HUES48 (cell line): ENCODE data around the gene SOCS7.

ENCODE experiments used
- H3K27ac ChIP-seq: one replicate; pipeline ENCODE4 v1.7.0; 2013; ENCODE audit warnings: low read depth, low read length, inconsistent platforms
- H3K27me3 ChIP-seq: 2 replicates; pipeline ENCODE4 v1.6.1; 2013; ENCODE audit warnings: mild to moderate bottlenecking, low read length; ENCODE audit not compliant: control insufficient read depth, insufficient read depth
- H3K36me3 ChIP-seq: 2 replicates; pipeline ENCODE4 v1.6.1; 2013; ENCODE audit warnings: low read length; ENCODE audit not compliant: control insufficient read depth, insufficient read depth
- H3K4me1 ChIP-seq: 2 replicates; pipeline ENCODE4 v1.6.1; 2013; ENCODE audit warnings: mild to moderate bottlenecking, low read length; ENCODE audit not compliant: control insufficient read depth, insufficient read depth
- H3K4me3 ChIP-seq: 2 replicates; pipeline ENCODE4 v1.5.1; 2013; ENCODE audit warnings: mild to moderate bottlenecking, low read depth, low read length
- H3K9ac ChIP-seq: 2 replicates; pipeline ENCODE4 v1.6.1; 2013; ENCODE audit warnings: mild to moderate bottlenecking, low read depth, low read length, moderate library complexity
- H3K9me3 ChIP-seq: 2 replicates; pipeline ENCODE4 v1.6.1; 2013; ENCODE audit warnings: low read length; ENCODE audit not compliant: control insufficient read depth, insufficient read depth

SOCS7 gene

GRCh38 chr17:38379448-38379847 is 27.8 kb downstream of the SOCS7 start:
- no peak overlapping the region for H3K4me3 ChIP-seq
- no peaks in the 10 kb centered on the region for H3K9me3 ChIP-seq
- H3K36me3 ChIP-seq: peaks cover 42% of the 10 kb centered on the region

GRCh38 chr17:38395090-38395489 is 43.4 kb downstream of the SOCS7 start:
- no peaks in the 10 kb centered on the region for H3K9me3 ChIP-seq
- H3K4me3 ChIP-seq: no peak overlapping the region
- H3K27ac ChIP-seq: no peak overlapping the region
- no peaks in the 10 kb centered on the region for H3K4me1 ChIP-seq
- H3K9ac ChIP-seq: no peak overlapping the region
- H3K27me3 ChIP-seq: no peaks in the 10 kb centered on the region
- H3K36me3 ChIP-seq: peaks cover 47% of the 10 kb centered on the region

More at GRCh38 chr17:38379448-38379847, 27.8 kb downstream of the SOCS7 start:
- Histone ChIP-seq H3K27me3 (no peaks in the 10 kb centered on the region), H3K27ac (no peak overlapping the region), H3K4me1 (no peaks in the 10 kb centered on the region), H3K9ac (no peak overlapping the region)

GRCh38 chr17:38397227-38397626 is 45.6 kb downstream of the SOCS7 start:
- Histone ChIP-seq H3K27ac (no peak overlapping the region), H3K4me1 (no peaks in the 10 kb centered on the region), H3K9me3 (no peaks in the 10 kb centered on the region), H3K36me3 (peaks cover 67% of the 10 kb centered on the region), H3K27me3 (no peaks in the 10 kb centered on the region), H3K9ac (no peak overlapping the region), H3K4me3 (no peak overlapping the region)

GRCh38 chr17:38400286-38400685 is 48.6 kb downstream of the SOCS7 start:
- H3K9ac ChIP-seq: no peak overlapping the region
- H3K9me3 ChIP-seq: no peaks in the 10 kb centered on the region
- peaks cover 62% of the 10 kb centered on the region for H3K36me3 ChIP-seq
- H3K27ac ChIP-seq: no peak overlapping the region
- no peaks in the 10 kb centered on the region for H3K27me3 ChIP-seq
- peaks cover 23% of the 10 kb centered on the region for H3K4me1 ChIP-seq
- H3K4me3 ChIP-seq: no peak overlapping the region

- no peak overlapping the region for H3K27ac ChIP-seq
- H3K27me3 ChIP-seq: no peaks in the 10 kb centered on the region
- H3K4me3 ChIP-seq: no peak overlapping the region
- peaks cover 51% of the 10 kb centered on the region for H3K36me3 ChIP-seq
- H3K9me3 ChIP-seq: no peaks in the 10 kb centered on the region
- peaks cover 23% of the 10 kb centered on the region for H3K4me1 ChIP-seq
- H3K9ac ChIP-seq: no peak overlapping the region
Measured at GRCh38 chr17:38401459-38401858, 49.8 kb downstream of the SOCS7 start.

- Histone ChIP-seq H3K27me3 (no peaks in the 10 kb centered on the region), H3K9ac (no peak overlapping the region), H3K4me3 (no peak overlapping the region), H3K36me3 (peaks cover 36% of the 10 kb centered on the region), H3K9me3 (no peaks in the 10 kb centered on the region), H3K4me1 (peaks cover 23% of the 10 kb centered on the region), H3K27ac (no peak overlapping the region)
Measured at GRCh38 chr17:38402897-38403296, 51.3 kb downstream of the SOCS7 start.

- Histone ChIP-seq H3K4me1 (peaks cover 23% of the 10 kb centered on the region), H3K36me3 (peaks cover 33% of the 10 kb centered on the region), H3K4me3 (no peak overlapping the region), H3K27me3 (no peaks in the 10 kb centered on the region), H3K27ac (peak overlapping the region; percentile 74), H3K9ac (no peak overlapping the region), H3K9me3 (no peaks in the 10 kb centered on the region)
Measured at GRCh38 chr17:38403491-38403890, 51.8 kb downstream of the SOCS7 start.

- H3K9ac ChIP-seq: no peak overlapping the region
- peak overlapping the region; percentile 74 for H3K27ac ChIP-seq
- H3K36me3 ChIP-seq: peaks cover 27% of the 10 kb centered on the region
- peak overlapping the region; percentile 8; the same call in 1 of the 2 replicates for H3K4me3 ChIP-seq
- H3K27me3 ChIP-seq: no peaks in the 10 kb centered on the region
- H3K4me1 ChIP-seq: peaks cover 23% of the 10 kb centered on the region
- no peaks in the 10 kb centered on the region for H3K9me3 ChIP-seq
Measured at GRCh38 chr17:38404174-38404943, 52.7 kb downstream of the SOCS7 start.

GRCh38 chr17:38405654-38406053 is 54.0 kb downstream of the SOCS7 start:
- no peak overlapping the region for H3K9ac ChIP-seq
- peaks cover 14% of the 10 kb centered on the region; the same call in 1 of the 2 replicates for H3K36me3 ChIP-seq
- H3K4me3 ChIP-seq: no peak overlapping the region
- H3K27ac ChIP-seq: no peak overlapping the region
- peaks cover 23% of the 10 kb centered on the region for H3K4me1 ChIP-seq
- no peaks in the 10 kb centered on the region for H3K9me3 ChIP-seq
- H3K27me3 ChIP-seq: no peaks in the 10 kb centered on the region

GRCh38 chr17:38410201-38410600 is 58.6 kb downstream of the SOCS7 start:
- no peaks in the 10 kb centered on the region for H3K9me3 ChIP-seq
- H3K9ac ChIP-seq: no peak overlapping the region
- no peak overlapping the region for H3K27ac ChIP-seq
- no peaks in the 10 kb centered on the region for H3K36me3 ChIP-seq
- H3K27me3 ChIP-seq: no peaks in the 10 kb centered on the region
- peaks cover 4% of the 10 kb centered on the region for H3K4me1 ChIP-seq
- H3K4me3 ChIP-seq: no peak overlapping the region

- Histone ChIP-seq H3K27me3 (peaks cover 24% of the 10 kb centered on the region), H3K4me3 (peak overlapping the region; percentile 45), H3K9ac (peak overlapping the region; percentile 84), H3K9me3 (no peaks in the 10 kb centered on the region), H3K4me1 (peaks cover 40% of the 10 kb centered on the region), H3K36me3 (no peaks in the 10 kb centered on the region), H3K27ac (peak overlapping the region; percentile 90)
Measured at GRCh38 chr17:38415250-38416194, 63.9 kb downstream of the SOCS7 start.
